ENCODE measurements around the gene TSPO2. TPM values are rescaled to one million over a fixed set of nuclear protein-coding genes. Genes with fewer than 3 reads are reported as not detected.

The TSPO2 gene
- total and polyA plus RNA-seq, 2 of the 13 experiments (the other 11 are each of a cell fraction or from before 2014, with no cell fraction given), result 0.55 TPM; not detected in 1

DNA sequence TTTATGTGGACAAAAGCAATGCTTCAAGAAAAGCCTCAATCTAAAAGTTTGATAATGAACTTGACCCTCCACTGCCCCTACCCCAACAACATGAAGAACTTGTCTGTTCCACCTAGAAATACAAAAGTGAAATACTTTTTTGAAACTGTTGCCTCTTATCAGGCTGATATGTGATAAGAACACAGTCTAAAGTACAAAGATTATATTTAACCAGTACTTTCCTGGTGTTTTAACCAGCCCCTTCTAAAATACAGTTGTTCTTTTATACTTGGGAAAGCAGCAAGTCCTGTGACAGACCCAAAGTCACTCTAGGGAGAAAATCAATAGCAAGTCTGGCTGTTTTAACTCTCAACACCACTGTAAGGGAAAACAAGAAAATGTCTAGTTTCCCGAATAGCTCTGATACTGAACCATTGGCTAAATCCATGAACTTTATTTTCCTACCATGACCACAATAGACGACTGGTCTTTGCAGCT, 23.3 kb downstream of the TSPO2 start (continued):
- TF ChIP-seq FOXA1 (IDR thresholded peaks at IDR 0.05), result no peak
- TF ChIP-seq FOXA1 (CRISPR knock-in tag; IDR thresholded peaks at IDR 0.05), result peak; percentile 68
- TF ChIP-seq, protein P1, sequence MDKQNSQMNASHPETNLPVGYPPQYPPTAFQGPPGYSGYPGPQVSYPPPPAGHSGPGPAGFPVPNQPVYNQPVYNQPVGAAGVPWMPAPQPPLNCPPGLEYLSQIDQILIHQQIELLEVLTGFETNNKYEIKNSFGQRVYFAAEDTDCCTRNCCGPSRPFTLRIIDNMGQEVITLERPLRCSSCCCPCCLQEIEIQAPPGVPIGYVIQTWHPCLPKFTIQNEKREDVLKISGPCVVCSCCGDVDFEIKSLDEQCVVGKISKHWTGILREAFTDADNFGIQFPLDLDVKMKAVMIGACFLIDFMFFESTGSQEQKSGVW (CRISPR knock-in tag; IDR thresholded peaks at IDR 0.05; ENCODE audit: borderline replicate concordance), result no peak
- peak; percentile 96 for TF ChIP-seq TBL1XR1 (IDR thresholded peaks at IDR 0.05; ENCODE audit: borderline replicate concordance, low read length, partially characterized antibody)
- no peak for TF ChIP-seq KDM3A (CRISPR knock-in tag; IDR thresholded peaks at IDR 0.05; ENCODE audit: low read depth)
- TF ChIP-seq, protein P2, sequence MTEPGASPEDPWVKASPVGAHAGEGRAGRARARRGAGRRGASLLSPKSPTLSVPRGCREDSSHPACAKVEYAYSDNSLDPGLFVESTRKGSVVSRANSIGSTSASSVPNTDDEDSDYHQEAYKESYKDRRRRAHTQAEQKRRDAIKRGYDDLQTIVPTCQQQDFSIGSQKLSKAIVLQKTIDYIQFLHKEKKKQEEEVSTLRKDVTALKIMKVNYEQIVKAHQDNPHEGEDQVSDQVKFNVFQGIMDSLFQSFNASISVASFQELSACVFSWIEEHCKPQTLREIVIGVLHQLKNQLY (CRISPR knock-in tag; IDR thresholded peaks at IDR 0.05), result peak; percentile 67
- no peak for TF ChIP-seq MATR3 (CRISPR knock-in tag; IDR thresholded peaks at IDR 0.05)
- 0 out of 2 replicates have a peak, but pooled peaks have one; percentile 33 for TF ChIP-seq RELA (CRISPR knock-in tag; IDR thresholded peaks at IDR 0.05)
- TF ChIP-seq, protein P3, sequence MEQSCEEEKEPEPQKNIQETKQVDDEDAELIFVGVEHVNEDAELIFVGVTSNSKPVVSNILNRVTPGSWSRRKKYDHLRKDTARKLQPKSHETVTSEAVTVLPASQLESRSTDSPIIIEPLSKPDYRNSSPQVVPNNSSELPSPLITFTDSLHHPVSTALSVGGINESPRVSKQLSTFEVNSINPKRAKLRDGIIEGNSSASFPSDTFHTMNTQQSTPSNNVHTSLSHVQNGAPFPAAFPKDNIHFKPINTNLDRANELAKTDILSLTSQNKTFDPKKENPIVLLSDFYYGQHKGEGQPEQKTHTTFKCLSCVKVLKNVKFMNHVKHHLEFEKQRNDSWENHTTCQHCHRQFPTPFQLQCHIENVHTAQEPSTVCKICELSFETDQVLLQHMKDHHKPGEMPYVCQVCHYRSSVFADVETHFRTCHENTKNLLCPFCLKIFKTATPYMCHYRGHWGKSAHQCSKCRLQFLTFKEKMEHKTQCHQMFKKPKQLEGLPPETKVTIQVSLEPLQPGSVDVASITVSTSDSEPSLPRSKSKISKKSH (CRISPR knock-in tag; IDR thresholded peaks at IDR 0.05; ENCODE audit: borderline replicate concordance), result no peak
- TF ChIP-seq GTF2F1 (IDR thresholded peaks at IDR 0.05; ENCODE audit: low read length), result no peak
- 0 out of 2 replicates have a peak, but pooled peaks have one; percentile 31 for TF ChIP-seq REPIN1 (CRISPR knock-in tag; IDR thresholded peaks at IDR 0.05; ENCODE audit: borderline replicate concordance, low read depth)
- TF ChIP-seq NR2F2 (IDR thresholded peaks at IDR 0.05; ENCODE audit: borderline replicate concordance, low read depth), result peak; percentile 84
- TF ChIP-seq GABPA (IDR thresholded peaks at IDR 0.05; ENCODE audit: low read depth, low read length), result no peak
- TF ChIP-seq GABPA (CRISPR knock-in tag; IDR thresholded peaks at IDR 0.05; ENCODE audit: low read depth), result peak; percentile 18; the same call in 1 of the 2 replicates
- no peak for TF ChIP-seq ZSCAN31 (CRISPR knock-in tag; IDR thresholded peaks at IDR 0.05; ENCODE audit: low read depth)
- TF ChIP-seq ZNF878 (CRISPR knock-in tag; IDR thresholded peaks at IDR 0.05), result no peak
- no peak for TF ChIP-seq HMGA1 (CRISPR knock-in tag; conservative IDR thresholded peaks at IDR 0.05)
- TF ChIP-seq, protein P4, sequence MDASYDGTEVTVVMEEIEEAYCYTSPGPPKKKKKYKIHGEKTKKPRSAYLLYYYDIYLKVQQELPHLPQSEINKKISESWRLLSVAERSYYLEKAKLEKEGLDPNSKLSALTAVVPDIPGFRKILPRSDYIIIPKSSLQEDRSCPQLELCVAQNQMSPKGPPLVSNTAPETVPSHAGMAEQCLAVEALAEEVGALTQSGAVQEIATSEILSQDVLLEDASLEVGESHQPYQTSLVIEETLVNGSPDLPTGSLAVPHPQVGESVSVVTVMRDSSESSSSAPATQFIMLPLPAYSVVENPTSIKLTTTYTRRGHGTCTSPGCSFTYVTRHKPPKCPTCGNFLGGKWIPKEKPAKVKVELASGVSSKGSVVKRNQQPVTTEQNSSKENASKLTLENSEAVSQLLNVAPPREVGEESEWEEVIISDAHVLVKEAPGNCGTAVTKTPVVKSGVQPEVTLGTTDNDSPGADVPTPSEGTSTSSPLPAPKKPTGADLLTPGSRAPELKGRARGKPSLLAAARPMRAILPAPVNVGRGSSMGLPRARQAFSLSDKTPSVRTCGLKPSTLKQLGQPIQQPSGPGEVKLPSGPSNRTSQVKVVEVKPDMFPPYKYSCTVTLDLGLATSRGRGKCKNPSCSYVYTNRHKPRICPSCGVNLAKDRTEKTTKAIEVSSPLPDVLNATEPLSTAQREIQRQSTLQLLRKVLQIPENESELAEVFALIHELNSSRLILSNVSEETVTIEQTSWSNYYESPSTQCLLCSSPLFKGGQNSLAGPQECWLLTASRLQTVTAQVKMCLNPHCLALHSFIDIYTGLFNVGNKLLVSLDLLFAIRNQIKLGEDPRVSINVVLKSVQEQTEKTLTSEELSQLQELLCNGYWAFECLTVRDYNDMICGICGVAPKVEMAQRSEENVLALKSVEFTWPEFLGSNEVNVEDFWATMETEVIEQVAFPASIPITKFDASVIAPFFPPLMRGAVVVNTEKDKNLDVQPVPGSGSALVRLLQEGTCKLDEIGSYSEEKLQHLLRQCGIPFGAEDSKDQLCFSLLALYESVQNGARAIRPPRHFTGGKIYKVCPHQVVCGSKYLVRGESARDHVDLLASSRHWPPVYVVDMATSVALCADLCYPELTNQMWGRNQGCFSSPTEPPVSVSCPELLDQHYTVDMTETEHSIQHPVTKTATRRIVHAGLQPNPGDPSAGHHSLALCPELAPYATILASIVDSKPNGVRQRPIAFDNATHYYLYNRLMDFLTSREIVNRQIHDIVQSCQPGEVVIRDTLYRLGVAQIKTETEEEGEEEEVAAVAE (CRISPR knock-in tag; IDR thresholded peaks at IDR 0.05; ENCODE audit: borderline replicate concordance), result no peak
- TF ChIP-seq PTBP1 (IDR thresholded peaks at IDR 0.05; ENCODE audit: low read depth, low read length, poor library complexity, severe bottlenecking), result no peak
- no peak for TF ChIP-seq RBM22 (optimal IDR thresholded peaks at IDR 0.05; ENCODE audit: low read length)
- TF ChIP-seq NR3C1 (CRISPR knock-in tag; IDR thresholded peaks at IDR 0.05), result no peak
- no peak for TF ChIP-seq PLRG1 (conservative IDR thresholded peaks at IDR 0.05)
- no peak for TF ChIP-seq ZNF660 (CRISPR knock-in tag; IDR thresholded peaks at IDR 0.05; ENCODE audit: borderline replicate concordance, low read depth)
- TF ChIP-seq ZNF607 (CRISPR knock-in tag; IDR thresholded peaks at IDR 0.05; ENCODE audit: borderline replicate concordance), result no peak
- TF ChIP-seq NFATC3 (CRISPR knock-in tag; IDR thresholded peaks at IDR 0.05), result no peak
- TF ChIP-seq ZBTB8A (CRISPR knock-in tag; IDR thresholded peaks at IDR 0.05; ENCODE audit: borderline replicate concordance, low read depth), result no peak

Measured in HepG2 (cell line).